Measurements from ENCODE around the gene ALX3.

The ALX3 gene

DNA sequence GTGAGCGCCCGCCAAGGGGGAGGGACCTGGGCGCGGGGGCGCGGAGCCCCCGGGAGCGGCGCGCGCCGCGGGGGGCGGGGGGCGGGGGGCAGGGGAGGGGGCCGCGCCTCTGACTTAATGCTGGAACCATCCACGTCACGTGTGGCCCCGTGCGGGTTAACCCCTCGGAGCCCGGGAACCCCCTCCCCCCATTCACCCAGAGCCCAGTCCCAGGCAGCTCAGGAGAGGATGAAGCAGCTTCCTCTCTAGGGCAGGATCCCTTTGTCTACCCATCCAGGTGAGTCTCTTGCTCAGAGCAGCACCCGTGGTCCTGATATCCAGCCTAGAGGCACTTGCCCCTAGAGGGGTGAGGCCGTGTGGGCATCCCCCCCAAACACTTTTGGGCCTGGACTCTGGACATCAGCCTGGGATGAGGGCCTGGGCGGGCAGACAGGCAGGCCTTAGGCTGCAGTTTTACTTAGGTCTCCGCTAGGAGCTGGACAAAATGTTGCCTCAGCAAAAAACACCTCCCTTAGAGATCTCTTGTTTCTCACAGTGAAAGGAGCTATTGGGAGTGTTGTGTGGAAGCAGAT, at the start of gene ALX3:
TSS of gene ALX3 (minus strand) at position 2 of the 572 bp plus-strand sequence. CDS start 60 bp downstream, outside the sequence.
- no peak for DNase-seq (ENCODE audit: low read depth)

- DNase-seq (ENCODE audit: low read depth): no peak
These were observed 49.4 kb upstream of the ALX3 start for GRCh38 chr1:110119843-110120242.

DNA sequence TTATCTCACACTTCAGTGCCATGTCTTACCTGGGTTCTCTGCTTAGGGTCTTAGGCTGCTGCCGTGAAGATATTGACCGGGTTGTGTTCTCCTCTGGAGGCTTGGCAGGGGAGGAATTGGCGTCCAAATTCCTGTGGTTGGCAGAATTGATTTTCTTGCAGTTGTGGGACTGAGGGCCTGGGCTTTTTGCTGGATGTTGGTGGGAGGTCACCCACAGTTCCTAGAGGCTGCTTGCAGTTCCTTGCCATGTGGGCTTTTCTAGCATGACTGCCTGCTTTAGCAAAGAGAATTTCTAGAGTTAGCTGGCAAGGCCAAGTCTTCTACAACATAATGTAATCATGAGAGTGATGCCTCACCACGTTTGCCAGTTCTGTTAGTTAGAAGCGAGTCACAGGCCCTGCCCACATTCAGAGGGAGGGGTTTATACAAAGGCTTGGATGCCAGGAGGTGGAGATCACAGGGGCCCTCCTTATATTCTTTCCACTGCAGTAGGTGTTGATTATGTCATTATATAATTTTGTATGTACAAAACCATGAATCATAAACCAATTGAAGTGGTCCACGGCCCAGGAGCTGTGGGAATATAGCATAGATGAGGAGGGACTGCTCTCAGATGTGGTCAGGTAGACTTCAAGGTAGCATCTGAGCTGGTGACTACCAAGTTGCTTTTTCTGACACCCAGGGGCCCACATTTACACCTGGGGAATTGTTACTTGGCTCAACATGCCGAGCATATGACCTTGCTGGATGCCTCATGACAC, 48.3 kb upstream of the ALX3 start:
- no peak for DNase-seq (ENCODE audit: low read depth)

DNA sequence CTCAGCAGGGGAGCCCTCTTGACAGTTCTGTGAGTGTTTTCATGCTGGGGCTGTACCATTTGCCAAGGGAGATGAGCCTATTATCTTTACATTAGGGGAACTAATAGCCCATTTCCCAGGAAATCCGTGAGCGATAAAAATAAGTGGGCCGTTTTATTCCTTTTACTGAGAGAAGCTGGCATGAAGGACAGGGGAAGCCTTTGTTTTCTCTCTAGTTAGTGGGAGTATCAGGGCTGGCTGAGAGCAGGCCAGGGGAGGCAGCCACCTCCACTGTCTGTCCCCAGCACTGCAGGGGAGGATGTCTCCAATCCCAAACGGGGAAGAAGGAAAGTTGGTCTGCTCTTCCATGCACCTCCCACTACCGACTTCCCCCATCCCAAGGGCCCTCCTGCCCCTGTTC, 44.3 kb upstream of the ALX3 start:
- DNase-seq (ENCODE audit: low read depth): no peak

DNA sequence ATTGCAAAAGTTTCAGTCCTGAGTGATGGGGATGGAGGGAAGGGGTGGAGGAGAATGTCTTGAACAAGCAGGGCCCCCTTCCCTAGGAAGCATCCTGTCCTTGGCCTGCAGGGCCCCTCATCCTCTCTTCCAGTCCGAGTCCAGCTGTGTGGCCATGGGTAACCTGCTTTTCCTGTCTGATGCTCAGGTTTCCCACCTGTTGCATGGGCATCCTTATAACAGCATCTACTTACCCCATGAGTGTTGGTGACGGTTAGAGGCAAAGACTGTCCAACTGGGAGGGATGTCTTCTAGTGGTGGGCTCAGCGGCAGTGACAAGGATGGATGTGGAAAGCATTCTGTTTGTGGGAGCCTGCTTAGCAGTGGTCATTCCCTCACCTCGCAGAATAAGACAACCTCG, 43.7 kb upstream of the ALX3 start:
- DNase-seq (ENCODE audit: low read depth): no peak

DNA sequence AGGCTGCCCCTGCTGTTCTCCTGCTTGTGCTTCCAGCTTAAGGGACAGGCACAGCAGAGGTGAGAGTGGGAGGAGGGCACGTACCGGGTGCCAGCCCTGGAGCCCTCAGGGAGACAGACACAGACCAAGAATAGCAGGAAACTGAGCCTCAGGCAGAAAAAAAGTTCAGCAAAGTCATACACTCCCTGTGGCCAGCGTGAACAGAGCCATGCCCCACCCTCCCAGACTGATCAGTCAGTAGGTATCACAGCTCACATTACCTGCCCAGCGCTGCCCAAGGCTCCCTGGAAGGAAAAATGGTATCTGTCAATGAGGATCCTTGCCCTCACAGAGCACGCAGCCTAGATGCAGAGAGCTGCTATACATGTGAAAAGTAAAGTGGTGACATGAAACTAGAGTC, 43.1 kb upstream of the ALX3 start:
- DNase-seq (ENCODE audit: low read depth): no peak

DNA sequence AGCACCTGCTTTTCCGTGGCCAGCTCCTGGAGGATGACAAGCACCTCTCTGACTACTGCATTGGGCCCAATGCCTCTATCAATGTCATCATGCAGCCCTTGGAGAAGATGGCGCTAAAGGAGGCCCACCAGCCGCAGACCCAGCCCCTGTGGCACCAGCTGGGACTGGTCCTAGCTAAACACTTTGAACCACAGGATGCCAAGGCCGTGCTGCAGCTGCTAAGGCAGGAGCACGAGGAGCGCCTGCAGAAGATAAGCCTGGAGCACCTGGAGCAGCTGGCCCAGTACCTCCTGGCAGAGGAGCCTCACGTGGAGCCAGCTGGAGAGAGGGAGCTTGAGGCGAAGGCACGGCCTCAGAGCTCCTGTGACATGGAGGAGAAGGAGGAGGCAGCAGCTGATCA, 42.2 kb upstream of the ALX3 start:
- no peak for DNase-seq (ENCODE audit: low read depth)

GRCh38 chr1:110112143-110112542, 41.7 kb upstream of the ALX3 start, which contains the start of gene UBL4B:
Gene UBL4B (plus strand): TSS chr1:110112443. CDS start chr1:110112535, 92 bp downstream.
- DNase-seq (ENCODE audit: low read depth): no peak

DNA sequence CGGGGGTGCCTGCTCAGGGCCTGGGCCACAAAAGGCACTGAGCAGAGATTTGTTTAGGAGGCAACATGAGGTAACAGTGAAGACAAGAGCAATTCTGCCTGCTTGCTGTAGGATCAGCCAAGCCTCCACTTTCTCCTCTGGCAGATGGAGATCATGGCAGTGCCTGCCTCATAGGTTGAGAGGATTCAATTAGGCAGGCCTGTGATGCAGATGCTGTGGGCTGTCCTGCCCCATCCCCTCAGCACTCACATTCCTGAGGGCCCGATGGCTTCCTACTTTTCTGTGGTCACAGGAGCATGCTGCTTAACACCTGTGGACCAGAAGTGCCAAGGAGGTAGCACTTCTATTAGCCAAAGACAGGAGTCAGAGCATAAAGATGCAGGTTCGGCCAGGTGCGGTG, 40.6 kb upstream of the ALX3 start:
- DNase-seq (ENCODE audit: low read depth): no peak

DNA sequence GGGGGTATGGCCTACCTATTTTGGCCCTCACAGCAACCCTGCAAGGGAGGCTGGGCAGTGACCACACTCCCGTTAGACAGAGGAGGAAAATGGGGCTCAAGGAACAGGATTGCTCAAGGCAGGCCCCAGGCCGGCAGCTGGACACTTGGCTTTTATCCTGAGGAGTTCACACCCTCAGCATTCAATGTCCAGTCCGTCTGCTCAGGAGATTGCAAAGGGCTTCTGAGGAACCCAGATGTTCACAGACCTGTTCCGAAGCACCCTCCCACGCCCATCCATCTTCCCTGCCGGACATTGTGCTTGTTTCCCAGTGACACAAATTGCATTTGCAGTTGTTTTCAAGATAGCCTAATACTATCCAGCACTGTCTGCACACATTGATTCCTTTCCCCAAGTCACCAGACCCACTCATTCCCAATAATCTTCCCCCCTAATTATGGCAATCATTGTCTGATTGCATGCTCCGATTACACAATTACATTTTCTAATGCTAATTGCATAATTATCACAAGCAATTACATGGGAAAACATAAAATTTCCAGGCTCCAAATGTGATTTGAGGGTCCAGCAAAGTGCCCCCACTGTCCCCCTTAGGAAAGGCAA, 37.5 kb upstream of the ALX3 start:
- no peak for DNase-seq (ENCODE audit: low read depth)

DNA sequence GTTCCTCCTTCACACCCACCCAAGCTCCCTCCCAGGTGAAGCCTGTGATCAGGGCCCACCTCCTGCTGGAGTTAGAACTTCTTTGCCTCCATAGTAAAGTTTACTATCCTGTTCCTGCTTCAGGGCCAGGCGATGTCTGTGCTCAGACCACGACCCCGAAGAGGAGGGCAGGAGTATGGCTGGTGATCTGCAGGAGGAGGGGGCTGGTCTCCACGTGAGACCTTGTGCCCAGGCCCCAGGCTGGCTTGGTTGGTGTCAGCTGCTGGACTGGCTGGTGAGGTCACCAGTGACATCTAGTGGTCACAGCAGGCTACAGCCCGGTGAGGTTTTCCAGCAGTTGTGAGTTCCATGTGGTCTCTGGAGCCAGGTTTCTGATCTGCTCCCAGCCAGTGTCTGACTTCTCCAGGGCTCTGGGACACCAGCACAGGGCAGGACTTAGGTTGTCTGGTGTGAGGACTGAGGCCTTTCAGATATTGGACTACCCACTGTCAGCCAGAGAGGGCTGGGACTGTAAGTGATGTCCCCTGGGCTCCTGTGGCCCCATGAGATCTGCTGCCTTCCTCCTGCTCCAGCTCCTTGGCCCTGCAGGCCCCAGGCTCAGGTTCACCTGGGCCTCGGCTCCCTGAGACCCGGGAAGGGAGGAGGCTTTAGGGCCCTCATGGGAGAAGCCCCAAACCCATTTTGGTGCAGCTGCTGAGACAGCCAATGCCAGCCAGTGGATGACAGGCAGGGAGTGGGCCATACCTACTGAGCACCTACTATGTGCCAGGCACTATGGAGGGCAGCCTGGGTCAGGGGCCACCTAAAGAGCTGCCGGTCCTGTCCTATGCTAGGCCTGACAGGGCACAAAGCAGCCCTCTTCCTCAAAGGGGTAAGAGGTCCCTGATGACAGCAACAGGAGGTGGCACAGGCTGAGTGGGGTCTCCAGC, 35.8 kb upstream of the ALX3 start:
- peak; percentile 12 for DNase-seq (ENCODE audit: low read depth)

- DNase-seq (ENCODE audit: low read depth): no peak
These were observed 31.6 kb upstream of the ALX3 start for GRCh38 chr1:110102081-110102480.

GRCh38 chr1:110100335-110100734, 29.9 kb upstream of the ALX3 start:
- DNase-seq (ENCODE audit: low read depth): no peak

DNA sequence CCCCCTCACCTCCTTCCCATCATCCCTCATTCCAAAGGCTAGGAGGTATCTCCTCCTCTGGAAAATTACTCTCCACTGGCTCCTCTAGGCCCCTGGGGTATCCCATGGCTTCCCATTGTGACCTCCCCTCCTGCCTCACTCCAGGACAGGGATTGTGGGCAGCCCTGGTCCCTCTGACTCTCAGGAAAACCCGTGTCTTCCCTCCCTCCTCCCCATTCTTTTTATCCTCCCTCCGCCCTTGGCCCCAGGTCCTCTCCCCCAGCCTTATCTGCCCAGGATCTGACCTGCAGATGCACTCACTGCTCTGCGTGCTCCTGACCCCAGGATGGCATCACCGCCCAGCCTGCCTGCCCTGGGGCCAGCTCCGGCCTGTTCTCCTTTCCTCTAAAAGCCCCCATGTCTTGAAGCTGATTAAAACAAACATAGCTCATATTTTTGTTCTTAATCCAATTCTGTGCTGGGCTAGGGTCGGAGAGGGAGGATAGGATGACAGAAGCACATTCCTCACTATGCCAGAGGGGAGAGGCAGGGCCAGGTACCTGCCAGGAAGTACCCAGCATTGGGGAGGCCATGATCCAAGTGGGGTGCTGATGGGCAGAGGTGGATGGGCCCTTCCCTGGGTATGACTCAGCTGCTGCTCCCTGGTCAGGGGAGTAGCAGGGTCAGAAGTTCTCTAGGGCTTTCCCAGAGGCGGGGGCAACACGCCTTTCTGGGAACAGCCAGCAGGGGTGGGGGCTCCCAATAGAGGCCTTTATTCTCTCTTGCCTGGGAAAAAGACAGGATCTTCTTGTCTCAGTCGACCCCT, 28.0 kb upstream of the ALX3 start:
- DNase-seq (ENCODE audit: low read depth): no peak

GRCh38 chr1:110097507-110098221, 27.2 kb upstream of the ALX3 start:
- DNase-seq (ENCODE audit: low read depth): no peak

- DNase-seq (ENCODE audit: low read depth): no peak
These were observed 24.6 kb upstream of the ALX3 start for GRCh38 chr1:110094931-110095654.

DNA sequence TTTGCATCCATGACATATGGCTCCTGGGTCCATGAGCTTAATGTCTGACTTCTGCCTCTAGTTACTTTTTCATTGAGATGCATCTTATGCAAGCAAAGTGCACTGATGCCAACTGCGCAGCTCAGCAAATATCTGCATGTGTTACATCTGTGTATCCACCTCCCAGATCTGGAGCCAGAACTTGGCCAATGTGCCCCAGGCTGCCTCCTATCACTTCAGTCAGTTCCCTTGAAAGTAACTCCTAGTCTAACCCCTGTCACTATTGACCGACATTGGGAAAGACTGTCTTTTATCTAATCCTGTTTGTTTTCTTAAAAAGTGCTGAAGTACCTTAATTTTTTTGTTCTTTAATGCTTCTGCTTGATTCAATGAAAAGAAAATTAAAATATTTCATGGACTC, 22.5 kb upstream of the ALX3 start:
- no peak for DNase-seq (ENCODE audit: low read depth)

- no peak for DNase-seq (ENCODE audit: low read depth)
These were observed 21.3 kb upstream of the ALX3 start for GRCh38 chr1:110091791-110092190.

DNA sequence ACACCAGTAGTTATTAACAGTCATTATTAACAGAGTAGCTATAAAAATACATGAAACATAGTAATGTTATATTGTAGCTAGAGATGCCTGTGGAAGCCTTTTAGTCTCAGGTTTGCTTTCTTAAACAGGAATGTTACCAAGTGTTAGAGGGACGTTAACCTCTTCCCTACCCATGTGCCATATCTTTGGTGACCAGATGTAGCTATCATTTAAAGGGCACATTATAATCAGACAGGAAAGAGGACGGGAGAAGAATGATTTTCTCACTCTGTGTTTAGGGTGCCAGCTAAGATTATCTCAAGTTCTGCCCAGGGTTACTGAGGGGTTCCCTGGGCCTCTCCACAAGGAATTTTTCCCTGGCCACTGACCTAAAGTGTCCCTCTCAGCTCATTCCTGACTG, 20.9 kb upstream of the ALX3 start:
- no peak for DNase-seq (ENCODE audit: low read depth)

All from T-helper 22 cell (primary cell).